Stimulated activated CD4-positive, alpha-beta T cell treated with anti-CD3 and anti-CD28 coated beads, Interleukin-12 subunit alpha, Interleukin-12 subunit beta, amount 100 ng/mL, for 48 hours (primary cell): ENCODE data around the gene TAL2.

Experiments used
- DNase-seq, 3 donors: peaks; one replicate each; pipeline ENCODE4 v3.0.0-alpha.2; 2020; ENCODE audit warnings: low read depth in 2 of 3, low spot score in 1 of 3

The TAL2 gene

GRCh38 chr9:105673850-105674387 lies 11.7 kb downstream of the TAL2 start:
- no peak for DNase-seq

GRCh38 chr9:105676351-105676923 lies 14.2 kb downstream of the TAL2 start:
- DNase-seq: no peak

GRCh38 chr9:105678163-105678562 lies 15.9 kb downstream of the TAL2 start:
- DNase-seq: no peak

GRCh38 chr9:105678781-105679180 lies 16.5 kb downstream of the TAL2 start:
- DNase-seq: no peak

GRCh38 chr9:105679257-105680022 lies 17.2 kb downstream of the TAL2 start:
- no peak for DNase-seq

- DNase-seq: no peak
These were observed 19.1 kb downstream of the TAL2 start for GRCh38 chr9:105681313-105681712.

- DNase-seq: no peak
These were observed 19.5 kb downstream of the TAL2 start for GRCh38 chr9:105681724-105682123.

GRCh38 chr9:105683688-105684275 lies 21.5 kb downstream of the TAL2 start:
- no peak for DNase-seq

GRCh38 chr9:105686936-105687335 lies 24.7 kb downstream of the TAL2 start:
- no peak for DNase-seq

- no peak for DNase-seq
These were observed 28.5 kb downstream of the TAL2 start for GRCh38 chr9:105690742-105691141.

- no peak for DNase-seq
These were observed 31.4 kb downstream of the TAL2 start for GRCh38 chr9:105693435-105694189.

- peak; percentile 43 to 77 (median 54) for DNase-seq
These were observed 32.1 kb downstream of the TAL2 start, which contains the start of gene TMEM38B for GRCh38 chr9:105694190-105694847. TSS of gene TMEM38B (plus strand) at chr9:105694541. CDS start at chr9:105694661, 120 bp downstream.

GRCh38 chr9:105694848-105695581 lies 32.8 kb downstream of the TAL2 start:
- DNase-seq: peak; percentile 25 to 37 (median 37)

- DNase-seq: no peak
These were observed 34.0 kb downstream of the TAL2 start for GRCh38 chr9:105696219-105696793.

GRCh38 chr9:105697871-105698270 lies 35.6 kb downstream of the TAL2 start:
- DNase-seq: no peak

- DNase-seq: no peak
These were observed 36.2 kb downstream of the TAL2 start for GRCh38 chr9:105698348-105698870.

GRCh38 chr9:105700668-105701067 lies 38.4 kb downstream of the TAL2 start:
- DNase-seq: no peak

- no peak for DNase-seq
These were observed 38.9 kb downstream of the TAL2 start for GRCh38 chr9:105701145-105701544.

GRCh38 chr9:105702207-105702606 lies 40.0 kb downstream of the TAL2 start:
- no peak for DNase-seq
